SU-DHL-6 (cell line): ENCODE results near the gene MRPL1.

Experiments used
- H2AFZ ChIP-seq: fragments of 200-600 bp; sonication (generic); 2 replicates; pipeline ENCODE4 v1.6.1; 2014; ENCODE audit warnings: low read depth, mild to moderate bottlenecking, moderate library complexity, mixed read lengths, antibody characterized with exemption, low read length; ENCODE audit not compliant: severe bottlenecking
- H3F3A ChIP-seq: fragments of 200-600 bp; shearing (Covaris generic); 2 replicates; pipeline ENCODE4 v1.6.0; 2016; ENCODE audit warnings: antibody characterized with exemption, mild to moderate bottlenecking; ENCODE audit not compliant: insufficient read depth
- H3K27ac ChIP-seq: fragments of 200-600 bp; sonication (generic); 2 replicates; pipeline ENCODE4 v1.5.1; 2016; ENCODE audit warnings: low read depth, mild to moderate bottlenecking, low read length, moderate library complexity, mixed read lengths
- H3K27me3 ChIP-seq: fragments of 200-600 bp; sonication (generic), shearing (Covaris generic); 2 replicates; pipeline ENCODE4 v1.6.0; 2014; ENCODE audit warnings: mild to moderate bottlenecking, low read length
- H3K36me3 ChIP-seq: fragments of 200-600 bp; sonication (generic); 2 replicates; pipeline ENCODE4 v1.6.1; 2014; ENCODE audit warnings: mild to moderate bottlenecking, low read length, mixed read lengths
- H3K4me2 ChIP-seq: fragments of 300-600, 200-600 bp; shearing (Covaris generic), sonication (generic); 2 replicates; pipeline ENCODE4 v1.6.0; 2014; ENCODE audit warnings: low read length, low read depth, mild to moderate bottlenecking; ENCODE audit not compliant: poor library complexity, severe bottlenecking
- H3K4me3 ChIP-seq: fragments of 200-600 bp; sonication (generic); 2 replicates; pipeline ENCODE4 v1.5.1; 2014; ENCODE audit warnings: antibody characterized with exemption, low read length, mild to moderate bottlenecking, mixed read lengths; ENCODE audit not compliant: insufficient read depth, poor library complexity, severe bottlenecking
- H3K79me2 ChIP-seq: fragments of 200-600 bp; sonication (generic); 2 replicates; pipeline ENCODE4 v1.6.1; 2014; ENCODE audit warnings: mild to moderate bottlenecking, low read length, moderate library complexity; ENCODE audit not compliant: insufficient read depth
- H3K9ac ChIP-seq: fragments of 200-600 bp; sonication (generic); 2 replicates; pipeline ENCODE4 v1.7.0; 2014; ENCODE audit warnings: mild to moderate bottlenecking, low read length
- H3K9me2 ChIP-seq: fragments of 200-600 bp; sonication (generic); replicated peaks from 2 replicates; pipeline ENCODE4 v1.6.1; 2014; ENCODE audit warnings: low read length; ENCODE audit not compliant: insufficient read depth
- H3K9me3 ChIP-seq: fragments of 200-600 bp; sonication (generic); 2 replicates; pipeline ENCODE4 v1.6.1; 2014; ENCODE audit warnings: low read length, mixed read lengths; ENCODE audit not compliant: insufficient read depth
- H4K20me1 ChIP-seq: fragments of 200-600 bp; sonication (generic); 2 replicates; pipeline ENCODE4 v1.6.1; 2014; ENCODE audit warnings: low read depth, mild to moderate bottlenecking, antibody characterized with exemption, low read length, moderate library complexity, mixed read lengths
- CTCF ChIP-seq: fragments of 200-600 bp; sonication (generic); IDR thresholded peaks from one replicate; pipeline ENCODE4 v1.5.1; 2017; ENCODE audit warnings: antibody characterized with exemption, mild to moderate bottlenecking, low read length, moderate library complexity; ENCODE audit not compliant: insufficient read depth, poor library complexity, severe bottlenecking

The MRPL1 gene

GRCh38 chr4:78002260-78002659 is 139.6 kb downstream of the MRPL1 start:
- Histone ChIP-seq H3K27me3 (no peaks in the 10 kb centered on the region), H3F3A (no peaks in the 10 kb centered on the region), H3K4me3 (no peak overlapping the region), H3K9me2 (no peaks in the 10 kb centered on the region), H3K4me2 (no peak overlapping the region), H3K79me2 (no peaks in the 10 kb centered on the region), H2AFZ (no peak overlapping the region), H3K9ac (no peak overlapping the region), H3K36me3 (no peaks in the 10 kb centered on the region), H3K9me3 (no peaks in the 10 kb centered on the region), H3K27ac (no peak overlapping the region), H4K20me1 (no peaks in the 10 kb centered on the region)
- TF ChIP-seq CTCF, result no peak
